Suprapubic skin (tissue), 3 donors: Measurements from ENCODE around the gene SUCNR1.

Experiments used
- EP300 ChIP-seq: sonication (generic); formaldehyde crosslinking; IDR thresholded peaks from one replicate; pipeline ENCODE4 v1.6.1; 2017; ENCODE audit warnings: antibody characterized with exemption
- POLR2A ChIP-seq, 2 donors: fragments of 450-650 bp; IDR thresholded peaks; one replicate each; pipeline ENCODE4 v1.6.1; 2017; ENCODE audit warnings: antibody characterized with exemption in 2 of 2, mild to moderate bottlenecking in 2 of 2, moderate library complexity in 2 of 2
- TF ChIP-seq, protein P1 (sequence below), 2 donors: fragments of 200-600 bp in 1 of 2; fragments of 450-650 bp in 1 of 2; sonication (generic) in 1 of 2; IDR thresholded peaks; one replicate each; pipeline ENCODE4 v1.5.1; 2016 to 2019; ENCODE audit warnings: antibody characterized with exemption in 2 of 2, mild to moderate bottlenecking in 1 of 2, moderate library complexity in 1 of 2

DNA sequence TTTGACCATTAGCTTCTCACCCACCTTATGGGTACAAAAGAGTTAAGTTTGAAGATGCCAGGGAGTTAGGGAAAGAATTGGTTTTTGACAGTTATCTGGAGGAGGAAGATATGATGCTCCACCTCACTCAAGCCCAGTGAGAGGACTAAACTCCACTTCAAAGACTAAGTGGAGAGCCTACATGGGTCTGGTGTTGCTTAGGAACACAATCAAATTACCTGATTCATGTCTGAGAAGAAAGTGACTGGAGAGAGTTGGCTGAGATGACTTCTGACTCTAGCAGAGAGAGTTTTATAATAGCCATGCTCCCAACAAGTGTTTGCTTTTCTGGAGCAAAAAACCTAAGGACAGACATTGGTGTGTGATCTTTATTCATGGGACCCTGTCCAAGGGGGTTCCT is 43.3 kb downstream of the SUCNR1 start:
- TF ChIP-seq, protein P1, sequence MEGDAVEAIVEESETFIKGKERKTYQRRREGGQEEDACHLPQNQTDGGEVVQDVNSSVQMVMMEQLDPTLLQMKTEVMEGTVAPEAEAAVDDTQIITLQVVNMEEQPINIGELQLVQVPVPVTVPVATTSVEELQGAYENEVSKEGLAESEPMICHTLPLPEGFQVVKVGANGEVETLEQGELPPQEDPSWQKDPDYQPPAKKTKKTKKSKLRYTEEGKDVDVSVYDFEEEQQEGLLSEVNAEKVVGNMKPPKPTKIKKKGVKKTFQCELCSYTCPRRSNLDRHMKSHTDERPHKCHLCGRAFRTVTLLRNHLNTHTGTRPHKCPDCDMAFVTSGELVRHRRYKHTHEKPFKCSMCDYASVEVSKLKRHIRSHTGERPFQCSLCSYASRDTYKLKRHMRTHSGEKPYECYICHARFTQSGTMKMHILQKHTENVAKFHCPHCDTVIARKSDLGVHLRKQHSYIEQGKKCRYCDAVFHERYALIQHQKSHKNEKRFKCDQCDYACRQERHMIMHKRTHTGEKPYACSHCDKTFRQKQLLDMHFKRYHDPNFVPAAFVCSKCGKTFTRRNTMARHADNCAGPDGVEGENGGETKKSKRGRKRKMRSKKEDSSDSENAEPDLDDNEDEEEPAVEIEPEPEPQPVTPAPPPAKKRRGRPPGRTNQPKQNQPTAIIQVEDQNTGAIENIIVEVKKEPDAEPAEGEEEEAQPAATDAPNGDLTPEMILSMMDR (IDR thresholded peaks at IDR 0.05): no peak
- TF ChIP-seq POLR2A (IDR thresholded peaks at IDR 0.05): no peak
- no peak for TF ChIP-seq EP300
